Fibroblast of mammary gland (primary cell): ENCODE measurements around the gene TIAM2.

ENCODE experiments used
- DNase-seq: peaks from one replicate; pipeline ENCODE4 v3.0.0-alpha.2; 2010; ENCODE audit warnings: low read depth
- H3K4me3 ChIP-seq: 2 replicates; pipeline ENCODE4 v1.5.1; 2011; ENCODE audit warnings: low read depth, mild to moderate bottlenecking, low read length, moderate library complexity; ENCODE audit not compliant: control insufficient read depth
- TF ChIP-seq, protein P1 (sequence below): conservative IDR thresholded peaks from 2 replicates; pipeline ENCODE4 v1.5.1; 2011; ENCODE audit warnings: low read depth, low read length, inconsistent platforms; ENCODE audit not compliant: control insufficient read depth, insufficient read depth

Gene TIAM2

DNA sequence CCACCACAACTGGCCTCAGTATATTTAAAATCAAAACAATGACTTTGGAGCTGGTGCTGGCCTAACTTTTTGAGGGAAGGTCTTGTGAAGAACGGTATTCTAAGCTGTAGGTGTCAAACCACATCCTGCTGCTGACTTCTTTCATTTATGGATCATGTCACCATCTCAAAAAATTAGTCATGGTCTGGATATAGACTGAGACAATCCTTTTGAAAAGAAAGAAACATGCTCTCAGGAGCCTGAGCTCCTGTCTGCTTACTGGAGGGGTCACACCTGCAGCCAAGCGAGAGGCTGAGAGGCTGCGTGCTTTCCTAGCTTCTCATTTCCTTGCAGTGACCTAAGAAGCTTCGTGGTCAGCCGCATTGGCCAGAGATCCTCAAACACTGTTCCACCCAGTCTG is 55.2 kb downstream of the TIAM2 start:
- DNase-seq: no peak
- no peak overlapping the region for H3K4me3 ChIP-seq
- TF ChIP-seq, protein P1, sequence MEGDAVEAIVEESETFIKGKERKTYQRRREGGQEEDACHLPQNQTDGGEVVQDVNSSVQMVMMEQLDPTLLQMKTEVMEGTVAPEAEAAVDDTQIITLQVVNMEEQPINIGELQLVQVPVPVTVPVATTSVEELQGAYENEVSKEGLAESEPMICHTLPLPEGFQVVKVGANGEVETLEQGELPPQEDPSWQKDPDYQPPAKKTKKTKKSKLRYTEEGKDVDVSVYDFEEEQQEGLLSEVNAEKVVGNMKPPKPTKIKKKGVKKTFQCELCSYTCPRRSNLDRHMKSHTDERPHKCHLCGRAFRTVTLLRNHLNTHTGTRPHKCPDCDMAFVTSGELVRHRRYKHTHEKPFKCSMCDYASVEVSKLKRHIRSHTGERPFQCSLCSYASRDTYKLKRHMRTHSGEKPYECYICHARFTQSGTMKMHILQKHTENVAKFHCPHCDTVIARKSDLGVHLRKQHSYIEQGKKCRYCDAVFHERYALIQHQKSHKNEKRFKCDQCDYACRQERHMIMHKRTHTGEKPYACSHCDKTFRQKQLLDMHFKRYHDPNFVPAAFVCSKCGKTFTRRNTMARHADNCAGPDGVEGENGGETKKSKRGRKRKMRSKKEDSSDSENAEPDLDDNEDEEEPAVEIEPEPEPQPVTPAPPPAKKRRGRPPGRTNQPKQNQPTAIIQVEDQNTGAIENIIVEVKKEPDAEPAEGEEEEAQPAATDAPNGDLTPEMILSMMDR: no peak

DNA sequence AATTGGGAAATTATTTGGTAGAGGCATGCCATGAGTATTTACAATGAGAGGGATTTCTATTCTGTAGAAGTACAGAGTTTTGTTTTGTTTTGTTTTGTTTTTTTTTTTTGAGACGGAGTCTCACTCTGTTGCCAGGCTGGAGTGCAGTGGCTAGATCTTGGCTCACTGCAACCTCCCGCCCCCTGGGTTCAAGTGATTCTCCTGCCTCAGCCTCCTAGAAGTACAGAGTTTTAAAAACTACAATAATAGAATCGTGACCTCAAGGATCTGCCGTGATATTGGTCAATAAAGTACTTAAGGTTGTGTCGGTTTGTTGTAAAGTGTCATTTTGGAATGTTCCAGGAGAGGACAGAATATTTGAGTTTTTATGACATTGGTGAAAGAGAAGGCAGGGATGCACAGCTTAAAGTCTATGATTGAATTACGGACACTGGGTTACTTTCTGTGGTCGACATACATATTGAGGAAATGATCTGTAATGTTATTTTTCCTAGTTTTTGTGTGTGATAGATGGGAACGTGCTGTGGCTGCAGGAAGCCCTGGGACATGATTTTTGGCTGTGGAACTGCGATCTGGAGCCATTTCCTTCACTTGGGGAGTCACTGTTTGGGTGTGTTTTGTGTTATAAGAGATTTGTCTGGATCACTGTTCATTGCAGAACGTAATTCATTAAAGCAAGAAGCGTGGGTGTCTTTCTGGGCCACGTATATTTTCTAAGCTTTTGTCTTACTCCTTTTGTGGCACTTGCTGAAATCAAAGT is 59.6 kb downstream of the TIAM2 start:
- TF ChIP-seq, protein P1: no peak
- no peak for DNase-seq

DNA sequence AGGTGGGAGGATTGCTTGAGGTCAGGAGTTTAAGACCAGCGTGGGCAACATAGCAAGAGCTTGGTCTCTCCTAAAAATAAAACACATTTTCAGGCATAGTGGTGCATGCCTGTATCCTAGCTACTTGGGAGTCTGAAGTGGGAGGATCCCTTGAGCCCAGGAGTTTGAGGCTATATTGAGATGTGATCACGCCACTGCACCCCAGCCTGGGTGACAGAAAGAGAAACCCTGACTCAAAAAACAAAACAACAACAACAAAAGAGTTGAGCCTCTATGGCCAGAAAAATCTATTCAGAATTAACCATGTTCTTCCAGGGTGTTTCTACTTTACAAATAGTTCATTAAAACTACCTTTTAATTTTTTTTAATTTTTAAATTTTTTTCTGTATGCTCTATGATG is 60.6 kb downstream of the TIAM2 start:
- no peak overlapping the region for H3K4me3 ChIP-seq
- no peak for DNase-seq
- TF ChIP-seq, protein P1: no peak

More for the DNA sequence above, 59.6 kb downstream of the TIAM2 start:
- H3K4me3 ChIP-seq: no peak overlapping the region

DNA sequence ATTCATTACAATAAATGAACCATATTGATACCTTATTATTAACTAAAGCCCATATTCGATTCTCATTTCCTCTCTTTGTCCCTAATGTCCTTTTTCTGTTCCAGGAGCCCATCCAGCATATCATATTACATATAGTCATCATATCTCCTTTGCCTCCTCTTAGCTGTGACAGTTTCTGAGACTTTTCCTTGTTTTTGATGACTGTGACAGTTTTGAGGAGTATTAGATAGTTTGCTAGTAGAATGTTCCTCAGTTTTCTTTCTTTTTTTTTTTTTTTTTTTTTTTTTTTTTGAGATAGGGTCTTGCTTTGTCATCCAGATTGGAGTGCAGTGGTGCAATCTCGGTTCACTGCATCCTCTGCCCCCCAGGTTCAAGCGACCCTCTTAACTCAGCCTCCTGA is 61.6 kb downstream of the TIAM2 start:
- TF ChIP-seq, protein P1: no peak
- H3K4me3 ChIP-seq: no peak overlapping the region
- DNase-seq: no peak

DNA sequence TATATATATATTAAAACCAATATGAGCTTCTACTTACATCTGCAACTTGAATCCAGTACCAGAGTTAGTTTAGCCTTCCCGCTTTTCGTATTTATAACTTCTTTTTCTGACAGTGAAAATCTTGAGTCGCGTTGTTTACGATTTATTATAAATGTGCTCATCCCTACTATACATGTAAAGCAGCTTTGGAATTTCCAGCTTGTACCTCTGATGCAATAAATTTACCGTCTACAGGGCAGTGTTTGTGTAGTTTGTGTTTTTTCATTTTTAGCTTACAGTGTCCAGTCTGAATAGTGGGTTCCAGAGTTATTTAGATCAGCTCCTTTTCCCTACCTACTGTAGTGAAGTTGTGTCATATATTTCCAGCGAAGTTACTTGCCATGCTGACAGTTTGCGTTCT is 66.3 kb downstream of the TIAM2 start:
- TF ChIP-seq, protein P1: no peak
- no peak for DNase-seq
- no peak overlapping the region for H3K4me3 ChIP-seq

DNA sequence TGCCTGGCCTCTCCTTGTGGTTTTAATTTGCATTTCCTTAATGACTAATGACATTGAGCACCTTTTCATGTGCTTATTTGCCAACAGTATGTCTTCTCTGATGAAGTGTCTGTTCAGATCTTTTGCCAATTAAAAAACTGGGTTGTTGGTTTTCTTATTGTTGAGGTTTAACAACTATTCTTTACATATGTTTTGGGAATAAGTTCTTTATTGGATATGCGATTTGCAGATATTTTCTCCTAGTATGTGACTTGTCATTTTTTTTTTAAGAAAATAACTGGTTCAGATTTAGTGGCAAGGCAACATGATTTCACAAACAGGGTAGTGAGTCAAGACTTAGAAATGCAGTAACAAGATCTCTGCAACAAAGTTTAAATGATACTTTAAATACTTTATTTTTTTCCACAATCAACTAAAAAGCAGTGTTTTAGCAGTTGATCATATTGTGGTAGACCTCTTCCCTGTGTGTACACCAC is 67.8 kb downstream of the TIAM2 start:
- TF ChIP-seq, protein P1: no peak
- DNase-seq: peak; percentile 91
- no peak overlapping the region for H3K4me3 ChIP-seq
